HL-60/S4 treated with retinoic acid at 250 ng/mL for 4 days and 3 days (cell line): Measurements from ENCODE around the gene DBNL.

Experiments used
- in situ Hi-C: fragments of 300-500 bp; cut with MboI; formaldehyde crosslinking; loops from 2 replicates; pipeline ENCODE4 v1.7.0; 2022; ENCODE audit warnings: low sequenced_read_pairs

The DBNL gene

DNA sequence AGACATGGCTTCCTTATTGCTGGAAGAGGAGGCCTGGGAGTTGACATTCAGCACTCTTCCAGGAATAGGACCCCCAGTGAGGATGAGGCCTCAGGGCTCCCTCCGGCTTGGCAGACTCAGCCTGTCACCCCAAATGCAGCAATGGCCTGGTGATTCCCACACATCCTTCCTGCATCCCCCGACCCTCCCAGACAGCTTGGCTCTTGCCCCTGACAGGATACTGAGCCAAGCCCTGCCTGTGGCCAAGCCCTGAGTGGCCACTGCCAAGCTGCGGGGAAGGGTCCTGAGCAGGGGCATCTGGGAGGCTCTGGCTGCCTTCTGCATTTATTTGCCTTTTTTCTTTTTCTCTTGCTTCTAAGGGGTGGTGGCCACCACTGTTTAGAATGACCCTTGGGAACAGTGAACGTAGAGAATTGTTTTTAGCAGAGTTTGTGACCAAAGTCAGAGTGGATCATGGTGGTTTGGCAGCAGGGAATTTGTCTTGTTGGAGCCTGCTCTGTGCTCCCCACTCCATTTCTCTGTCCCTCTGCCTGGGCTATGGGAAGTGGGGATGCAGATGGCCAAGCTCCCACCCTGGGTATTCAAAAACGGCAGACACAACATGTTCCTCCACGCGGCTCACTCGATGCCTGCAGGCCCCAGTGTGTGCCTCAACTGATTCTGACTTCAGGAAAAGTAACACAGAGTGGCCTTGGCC is 16.6 kb downstream of the DBNL start:
- in situ Hi-C loops = no loop called here

DNA sequence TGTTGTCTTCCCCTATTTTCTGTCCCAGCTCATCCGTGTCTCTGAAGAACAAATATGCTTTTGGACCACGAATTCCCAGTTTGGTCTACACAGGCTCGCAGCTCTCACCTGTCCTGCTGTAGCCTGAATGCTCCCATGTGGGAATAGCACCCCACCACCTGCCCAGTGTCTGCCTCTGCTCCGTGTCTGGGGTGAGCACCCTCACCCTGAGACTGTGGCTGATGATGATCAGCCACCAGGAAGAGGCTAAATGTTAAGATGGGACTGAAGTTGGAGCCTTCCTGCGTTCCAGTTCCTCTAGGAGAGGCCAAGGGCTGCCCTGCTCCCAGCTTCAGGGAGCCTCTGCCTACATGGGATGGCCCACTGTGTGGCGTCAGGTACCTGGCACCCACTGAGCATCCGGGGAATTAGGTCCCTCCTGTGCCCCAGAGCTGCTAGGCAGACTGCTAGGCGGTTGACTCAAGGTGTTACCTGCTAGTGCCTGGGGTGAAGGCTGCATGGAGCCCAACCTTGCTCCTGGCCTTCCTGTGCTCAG is 17.2 kb downstream of the DBNL start:
- in situ Hi-C loops = no loop called here

DNA sequence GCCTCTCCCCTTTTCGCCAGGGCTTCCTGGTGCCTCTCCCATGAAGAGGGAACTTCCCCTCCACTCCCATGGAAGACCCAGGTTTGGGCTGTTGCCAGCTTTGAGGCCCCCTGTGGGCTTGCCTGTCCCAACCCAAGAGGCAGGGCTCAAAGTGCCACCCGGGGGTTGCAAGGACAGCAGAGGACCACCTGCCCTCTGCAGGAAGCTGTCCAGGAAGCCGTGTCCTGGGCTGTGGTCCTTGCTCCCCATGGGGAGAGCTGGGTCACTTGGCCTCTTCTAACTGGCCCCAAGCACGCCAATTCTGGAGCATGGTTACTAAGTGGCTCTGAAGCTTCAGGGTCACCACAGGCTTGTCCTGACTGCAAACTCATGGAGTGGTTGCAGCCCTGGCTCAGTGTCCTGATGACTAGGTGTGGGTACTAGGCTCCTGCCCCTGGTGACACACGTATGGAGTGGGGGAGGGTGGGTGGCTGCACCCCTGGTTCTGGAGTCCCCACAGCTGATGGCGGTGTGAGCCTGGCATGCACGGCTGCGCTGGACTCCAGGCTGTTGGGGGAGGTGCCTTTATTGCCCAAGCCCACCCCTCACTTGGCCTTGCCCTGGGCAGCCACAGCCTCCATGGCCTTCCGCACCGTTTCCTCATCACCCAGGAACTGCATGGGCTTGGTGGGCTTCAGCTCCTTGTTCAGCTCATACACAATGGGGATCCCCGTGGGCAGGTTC is 17.8 kb downstream of the DBNL start:
- in situ Hi-C loops = no loop called here

- in situ Hi-C loops = no loop called here
Measured at GRCh38 chr7:44062903-44063295, 18.4 kb downstream of the DBNL start.

- in situ Hi-C loops = no loop called here
Measured at GRCh38 chr7:44063547-44063893, 19.0 kb downstream of the DBNL start.

DNA sequence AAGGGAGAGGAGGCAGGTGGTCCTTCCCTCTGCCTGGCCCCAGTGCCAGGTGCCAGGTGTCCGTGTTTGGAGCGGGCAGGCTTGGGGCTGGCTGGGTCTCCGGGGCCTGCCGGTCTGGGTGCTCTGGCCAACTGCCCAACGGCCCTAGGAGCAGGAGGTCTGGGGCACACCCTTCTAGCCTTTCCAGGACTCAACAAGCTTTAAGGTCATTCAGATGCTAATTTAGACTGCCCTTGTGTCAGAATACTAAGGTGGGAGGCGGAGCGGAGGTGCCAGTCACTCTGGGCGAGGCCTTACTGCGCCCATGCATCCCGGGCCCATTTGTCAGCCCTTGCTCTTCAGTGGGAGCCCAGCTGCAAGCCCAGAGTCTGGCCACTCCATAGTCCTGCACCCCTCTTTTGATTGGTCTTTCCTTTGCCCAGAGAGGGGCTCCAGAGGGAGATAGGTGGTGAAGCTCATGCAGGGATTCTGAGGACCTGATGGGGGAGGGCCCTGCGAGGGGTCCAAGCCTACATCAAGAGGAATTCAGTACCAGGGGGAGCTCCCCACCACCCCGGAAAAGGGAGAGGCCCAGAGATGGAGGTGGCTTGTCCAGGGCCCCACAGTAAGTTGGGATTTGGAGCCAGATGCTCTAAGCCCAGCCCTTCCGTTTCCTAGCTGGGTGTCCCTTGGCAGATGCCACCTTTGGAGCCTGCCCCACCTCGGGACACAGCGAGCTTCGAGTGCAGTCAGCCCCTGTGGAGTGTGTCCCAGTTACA is 19.6 kb downstream of the DBNL start:
- in situ Hi-C loops = no loop called here

DNA sequence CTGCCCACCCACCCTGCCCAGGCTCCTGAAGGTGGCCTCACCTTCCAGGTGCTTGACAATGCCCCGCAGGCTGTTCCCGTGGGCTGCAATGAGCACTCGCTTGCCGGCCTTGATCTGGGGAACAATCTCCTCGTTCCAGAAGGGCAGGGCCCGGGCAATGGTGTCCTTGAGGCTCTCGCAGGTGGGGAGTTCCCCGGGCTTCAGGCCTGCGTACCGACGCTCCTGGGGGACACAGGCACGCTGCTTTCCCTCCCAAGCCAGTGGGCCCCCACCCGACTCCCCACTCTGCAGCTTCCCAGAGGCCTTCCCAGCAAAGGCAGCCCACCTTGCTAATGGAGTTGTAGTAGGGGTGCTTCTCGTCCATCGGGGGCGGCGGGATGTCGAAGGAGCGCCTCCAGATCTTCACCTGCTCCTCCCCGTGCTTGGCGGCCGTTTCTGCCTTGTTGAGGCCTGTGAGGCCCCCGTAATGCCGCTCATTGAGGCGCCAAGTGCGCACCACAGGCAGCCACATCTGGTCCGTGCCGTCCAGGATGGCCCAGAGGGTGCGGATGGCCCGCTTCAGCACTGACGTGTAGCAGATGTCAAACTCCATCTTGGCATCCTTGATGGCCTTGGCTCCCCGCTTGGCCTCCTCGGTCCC is 20.4 kb downstream of the DBNL start:
- in situ Hi-C loops = no loop called here

DNA sequence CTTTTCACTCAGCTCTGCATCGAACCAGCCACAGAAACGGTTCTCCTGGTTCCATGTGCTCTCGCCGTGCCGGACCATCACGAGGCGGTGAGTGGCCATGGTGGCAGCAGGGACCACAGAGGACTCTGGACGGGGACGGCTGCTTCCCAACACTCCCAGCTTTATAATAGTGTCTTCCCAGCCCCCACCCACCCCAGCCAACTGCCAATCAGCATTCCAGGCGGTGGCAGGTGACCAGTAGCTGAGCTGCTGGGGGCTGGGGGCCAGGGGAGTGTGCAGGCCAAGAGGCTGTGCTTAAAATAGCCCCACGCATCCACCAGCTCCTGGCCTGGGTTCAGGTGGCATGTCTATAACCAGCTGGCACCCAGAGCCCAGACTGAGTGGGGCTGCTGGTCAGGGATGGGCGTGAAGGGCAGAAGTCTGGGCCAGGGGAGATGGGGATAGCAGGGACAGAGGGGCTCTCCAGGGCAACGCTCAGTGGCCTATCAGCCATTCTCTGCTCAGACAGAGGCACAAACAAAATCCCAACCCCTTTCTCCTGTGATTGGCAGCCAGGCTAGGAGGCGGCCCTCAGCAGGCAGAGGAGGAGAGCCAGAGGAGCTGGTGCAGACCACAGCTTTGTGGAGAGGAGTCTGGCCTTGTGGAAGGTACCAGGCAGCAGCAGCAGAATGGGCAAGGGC is 21.1 kb downstream of the DBNL start, which contains the start of gene PGAM2:
PGAM2 (minus strand) TSS at position 137 of the 680 bp plus-strand sequence; CDS start at position 99, 38 bp downstream.
- in situ Hi-C loops = no loop called here

- in situ Hi-C loops = no loop called here
Measured at GRCh38 chr7:44066111-44066460, 21.6 kb downstream of the DBNL start.

DNA sequence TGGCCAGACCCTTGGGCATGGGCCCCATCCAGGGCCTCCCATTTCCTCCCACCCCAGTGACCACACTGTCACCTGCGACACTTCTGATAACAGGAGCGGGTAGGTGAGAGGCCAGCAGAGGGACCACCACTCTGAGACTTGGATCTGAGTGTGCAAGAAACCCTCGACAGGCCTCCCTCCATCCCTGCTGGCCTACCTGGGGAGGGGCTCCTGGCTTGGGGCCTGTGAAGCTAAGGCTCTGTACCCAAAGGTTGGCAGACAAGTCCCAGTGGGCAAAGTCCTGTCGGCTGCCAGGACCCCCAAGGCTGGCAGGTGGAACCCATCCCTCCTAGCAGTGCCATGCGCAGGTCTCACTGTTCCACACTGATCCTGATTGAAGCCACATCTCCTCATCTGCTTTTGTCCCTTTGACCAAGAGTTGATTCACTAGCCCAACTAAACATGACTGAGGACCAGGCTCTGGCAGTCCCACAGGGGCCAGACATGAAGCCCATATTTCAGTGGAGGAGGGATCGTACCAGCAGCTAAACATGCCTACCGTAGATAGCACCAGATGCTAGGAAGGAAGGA is 22.1 kb downstream of the DBNL start:
- in situ Hi-C loops = no loop called here

DNA sequence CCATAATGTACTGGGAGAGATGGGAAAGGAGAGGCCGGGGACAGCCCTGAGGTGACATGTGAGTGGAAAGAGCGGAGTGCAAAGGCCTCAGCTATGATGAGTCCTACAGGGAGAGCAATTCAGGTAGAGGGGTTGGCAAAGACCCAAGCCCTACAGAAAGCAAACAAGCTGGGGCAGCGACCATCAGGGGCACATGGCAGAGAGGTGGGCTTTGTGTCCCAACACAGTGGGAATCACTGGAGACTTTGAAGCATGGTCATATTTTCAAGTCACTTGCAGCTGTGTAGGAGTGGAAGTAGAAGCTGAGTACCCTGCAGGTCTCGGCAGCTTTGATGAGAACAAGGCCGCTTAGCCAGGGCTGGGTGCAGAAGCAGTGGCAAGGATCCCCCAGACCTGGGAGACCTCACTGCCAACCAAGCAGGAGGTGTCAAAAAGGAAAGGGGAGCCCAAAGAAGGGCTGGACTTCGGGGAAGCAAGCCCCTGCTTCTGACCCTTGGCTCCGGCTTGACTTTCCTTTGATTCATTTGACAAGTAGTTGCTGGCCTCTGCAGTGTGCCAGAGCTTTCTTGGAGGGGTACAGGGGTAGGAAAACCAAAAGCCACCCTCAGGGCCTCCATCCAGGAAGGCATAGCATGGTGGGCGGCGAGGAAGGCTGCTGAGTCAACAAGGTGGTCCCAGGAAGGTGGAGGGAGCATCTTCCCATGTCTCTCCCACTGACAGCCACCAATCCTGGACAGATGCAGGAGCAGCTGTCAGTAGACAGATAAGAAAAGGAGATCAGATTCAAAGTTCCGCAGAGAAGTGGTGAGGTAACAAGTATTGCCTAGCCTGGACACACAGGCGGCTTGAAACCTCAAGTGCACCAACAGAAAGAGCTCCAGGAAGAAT is 22.8 kb downstream of the DBNL start:
- in situ Hi-C loops = no loop called here

DNA sequence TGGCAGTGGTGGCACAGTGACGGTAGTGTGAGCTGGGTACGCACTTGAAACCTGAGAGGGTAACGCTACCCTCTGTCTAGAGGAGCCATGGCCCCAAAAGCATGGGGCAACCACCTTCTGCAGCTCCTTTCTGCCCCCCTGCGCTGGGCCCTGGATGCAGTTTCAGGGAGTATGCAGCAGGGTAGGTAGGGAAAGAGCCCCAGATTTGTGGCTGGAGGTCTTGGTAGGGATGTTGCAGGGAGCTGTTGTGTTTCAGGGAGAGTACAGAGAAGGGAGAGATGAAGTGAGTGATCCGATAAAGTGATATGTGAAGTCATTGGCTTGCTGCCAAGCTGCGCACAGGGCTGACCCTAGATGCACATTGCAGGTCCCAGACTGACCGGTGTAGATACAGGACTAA is 23.6 kb downstream of the DBNL start:
- in situ Hi-C loops = no loop called here

DNA sequence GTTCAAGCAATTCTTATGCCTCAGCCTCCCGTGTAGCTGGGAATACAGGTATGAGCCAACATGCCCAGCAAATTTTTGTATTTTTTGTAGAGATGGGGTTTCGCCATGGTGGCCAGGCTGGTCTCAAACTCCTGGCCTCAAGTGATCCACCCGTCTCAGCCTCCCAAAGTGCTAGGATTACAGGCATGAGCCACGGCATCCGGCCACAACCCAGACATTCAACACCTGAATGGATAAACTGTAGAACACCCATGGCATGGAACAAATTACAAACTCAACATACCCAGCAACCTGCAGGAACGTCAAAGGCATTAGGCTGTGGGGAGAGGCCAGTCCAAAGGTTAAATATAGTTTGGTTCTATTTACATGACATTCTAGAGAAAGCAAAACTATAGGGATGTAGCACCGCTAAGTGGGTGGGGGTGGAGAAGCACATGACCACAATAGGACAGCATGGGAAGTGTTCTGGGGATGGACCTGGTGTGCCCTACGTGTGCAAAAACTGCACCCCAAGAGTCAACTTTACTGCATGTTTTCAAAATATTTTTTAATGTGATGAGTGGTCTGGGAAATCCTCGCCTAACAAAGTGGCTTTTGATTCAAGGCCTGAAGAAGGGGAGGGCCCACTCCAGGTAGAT is 27.3 kb downstream of the DBNL start:
- in situ Hi-C loops = no loop called here

DNA sequence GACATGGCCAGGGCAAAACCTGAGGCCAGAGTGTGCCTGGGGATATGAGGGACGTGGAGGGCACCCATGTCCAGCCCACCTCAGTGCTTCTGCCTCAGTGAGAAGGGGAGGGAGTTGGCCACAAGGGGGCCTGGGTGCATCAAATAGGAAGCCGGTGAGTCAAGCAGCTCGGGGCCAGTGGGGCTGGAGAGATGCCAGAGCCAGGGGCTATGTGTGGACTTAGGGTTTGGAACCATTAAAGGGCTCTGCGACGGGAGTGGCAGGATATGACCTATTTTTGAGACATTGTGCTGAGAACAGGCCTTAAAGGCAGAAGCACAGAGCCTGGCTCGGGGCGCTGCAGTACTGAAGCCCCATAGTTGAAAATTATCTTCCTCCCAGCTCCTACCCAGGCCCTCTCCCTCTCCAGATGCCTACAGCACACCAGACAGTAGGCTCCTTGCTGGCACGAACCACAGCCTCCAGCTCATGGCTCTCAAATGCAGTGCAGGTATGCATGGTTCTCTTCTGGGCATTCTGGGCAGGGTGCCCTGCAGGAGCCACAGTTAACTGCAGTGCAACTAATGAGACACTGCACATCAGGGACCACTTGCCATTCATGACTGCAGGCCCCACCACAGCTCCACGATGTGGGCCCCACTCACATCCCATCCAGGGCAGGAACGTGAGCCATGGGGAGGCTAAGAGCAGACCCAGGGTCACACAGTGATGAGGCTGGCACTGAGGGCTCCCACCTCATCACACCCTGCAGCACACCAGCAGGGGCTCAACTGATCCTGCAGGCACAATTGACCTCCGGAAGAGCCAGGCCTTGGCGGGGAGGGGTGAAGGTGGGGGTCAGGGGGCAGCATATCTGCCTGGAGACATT is 28.1 kb downstream of the DBNL start:
- in situ Hi-C loops = no loop called here

- in situ Hi-C loops = no loop called here
Measured at GRCh38 chr7:44073664-44074348, 29.3 kb downstream of the DBNL start.

DNA sequence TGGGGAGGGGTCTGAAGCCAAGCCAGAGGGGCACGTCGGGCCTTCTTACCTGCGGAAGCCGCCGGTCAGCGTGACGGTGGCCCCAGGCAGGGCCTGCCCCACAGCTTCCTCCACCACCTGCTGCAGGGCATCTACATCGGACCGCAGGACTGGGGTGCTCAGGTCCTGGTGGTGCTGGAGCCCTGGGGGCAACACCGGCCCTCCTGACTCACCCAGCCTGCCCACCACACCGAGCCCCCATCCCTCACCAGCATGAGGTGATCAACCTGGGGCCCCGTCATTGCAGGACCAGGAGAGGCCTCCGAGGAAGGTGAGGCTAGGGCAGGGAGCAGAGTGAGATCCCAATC is 29.8 kb downstream of the DBNL start:
- in situ Hi-C loops = no loop called here

GRCh38 chr7:44075296-44076075 is 31.0 kb downstream of the DBNL start:
- in situ Hi-C loops = no loop called here
